Measurements from ENCODE around the gene SYNE1.
A peak's percentile ranks its signal among the peaks of the same experiment; 100 is the strongest.
"Not testable (repeated sequence)": the region's sequence is repeated elsewhere in the genome, so short reads cannot be mapped to it uniquely, and the experiment has no call there.

The SYNE1 gene

GRCh38 chr6:152423216-152424103 is 213.7 kb downstream of the SYNE1 start:
- no peak for DNase-seq (ENCODE audit: low read depth)

GRCh38 chr6:152421496-152421895 is 215.7 kb downstream of the SYNE1 start:
- DNase-seq (ENCODE audit: low read depth), result not testable (repeated sequence)

GRCh38 chr6:152420696-152421095 is 216.5 kb downstream of the SYNE1 start:
- DNase-seq (ENCODE audit: low read depth), result no peak

- DNase-seq (ENCODE audit: low read depth), result no peak
These were observed 218.6 kb downstream of the SYNE1 start for GRCh38 chr6:152418551-152418950.

- DNase-seq (ENCODE audit: low read depth), result no peak
These were observed 220.5 kb downstream of the SYNE1 start for GRCh38 chr6:152416652-152417051.

GRCh38 chr6:152404936-152405595 is 232.1 kb downstream of the SYNE1 start:
- DNase-seq (ENCODE audit: low read depth), result no peak

- no peak for DNase-seq (ENCODE audit: low read depth)
These were observed 232.9 kb downstream of the SYNE1 start for GRCh38 chr6:152404086-152404857.

GRCh38 chr6:152402791-152403190 is 234.4 kb downstream of the SYNE1 start:
- DNase-seq (ENCODE audit: low read depth), result no peak

GRCh38 chr6:152401978-152402377 is 235.2 kb downstream of the SYNE1 start:
- DNase-seq (ENCODE audit: low read depth), result peak; percentile 71

- DNase-seq (ENCODE audit: low read depth), result no peak
These were observed 237.8 kb downstream of the SYNE1 start for GRCh38 chr6:152399399-152399798.

- DNase-seq (ENCODE audit: low read depth), result no peak
These were observed 238.2 kb downstream of the SYNE1 start for GRCh38 chr6:152398993-152399392.

- no peak for DNase-seq (ENCODE audit: low read depth)
These were observed 238.8 kb downstream of the SYNE1 start for GRCh38 chr6:152398316-152398715.

- no peak for DNase-seq (ENCODE audit: low read depth)
These were observed 242.9 kb downstream of the SYNE1 start for GRCh38 chr6:152394303-152394702.

- no peak for DNase-seq (ENCODE audit: low read depth)
These were observed 245.8 kb downstream of the SYNE1 start for GRCh38 chr6:152391179-152391880.

GRCh38 chr6:152387091-152387490 is 250.1 kb downstream of the SYNE1 start:
- DNase-seq (ENCODE audit: low read depth), result no peak

- DNase-seq (ENCODE audit: low read depth), result no peak
These were observed 251.0 kb downstream of the SYNE1 start for GRCh38 chr6:152386131-152386530.

GRCh38 chr6:152380993-152381898 is 255.9 kb downstream of the SYNE1 start:
- DNase-seq (ENCODE audit: low read depth), result peak; percentile 76

GRCh38 chr6:152380351-152380767 is 256.8 kb downstream of the SYNE1 start:
- peak; percentile 52 for DNase-seq (ENCODE audit: low read depth)

GRCh38 chr6:152379423-152379822 is 257.7 kb downstream of the SYNE1 start:
- no peak for DNase-seq (ENCODE audit: low read depth)

- DNase-seq (ENCODE audit: low read depth), result no peak
These were observed 259.0 kb downstream of the SYNE1 start for GRCh38 chr6:152378169-152378568.

GRCh38 chr6:152375197-152375596 is 262.0 kb downstream of the SYNE1 start:
- no peak for DNase-seq (ENCODE audit: low read depth)
